ENCODE measurements around the gene FN1. TPM values are rescaled to one million over a fixed set of nuclear protein-coding genes. Genes with fewer than 3 reads are reported as not detected.

FN1 gene
- total RNA-seq, 1 experiment from 2014 or later, result 39.4 TPM

DNA sequence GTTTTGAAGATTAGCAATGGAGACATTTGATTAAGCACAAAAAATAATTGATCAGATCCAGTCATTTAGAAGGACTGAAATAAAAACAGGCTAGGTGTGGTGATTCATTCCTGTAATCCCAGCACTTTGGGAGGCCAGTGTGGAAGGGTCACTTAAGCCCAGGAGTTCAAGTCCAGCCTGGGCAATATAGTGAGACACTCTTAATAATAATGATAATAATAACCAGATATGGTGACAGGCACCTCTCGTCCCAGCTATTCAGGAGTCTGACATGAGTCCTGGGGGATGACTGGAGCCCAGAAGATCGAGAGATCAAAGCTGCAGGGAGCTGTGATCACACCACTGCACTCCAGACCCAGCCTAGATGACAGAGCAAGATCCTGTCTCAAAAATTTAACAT, 3.5 kb upstream of the FN1 start:
- H3K9me2 ChIP-seq (ENCODE audit: insufficient read depth), result no peaks in the 10 kb centered on the region; the same call in 1 of the 2 replicates
- no peaks in the 10 kb centered on the region for H4K20me1 ChIP-seq (ENCODE audit: insufficient read depth)
- H3K4me3 ChIP-seq, result no peak overlapping the region
- H3F3A ChIP-seq (ENCODE audit: insufficient read depth, low read depth), result peaks cover 6% of the 10 kb centered on the region; the same call in 1 of the 2 replicates
- DNase-seq, result no peak
- H3K36me3 ChIP-seq (ENCODE audit: low read depth), result no peaks in the 10 kb centered on the region
- H3K9me3 ChIP-seq (ENCODE audit: insufficient read depth, low read depth), result 0 out of 2 replicates have a peak, but pooled peaks cover 3% of the 10 kb centered on the region
- no peaks in the 10 kb centered on the region for H3K79me2 ChIP-seq (ENCODE audit: low read depth)
- ChIA-PET CTCF (no interaction called here), POLR2A (ENCODE audit: unreplicated experiment) (no interaction called here)
- no peak overlapping the region for H2AFZ ChIP-seq
- H3K27me3 ChIP-seq (ENCODE audit: insufficient read depth, low read depth), result no peaks in the 10 kb centered on the region
- no peak overlapping the region for H3K27ac ChIP-seq
- intact Hi-C loops (cut with micrococcal nuclease; ENCODE audit: unreplicated experiment), result no loop called here
- no TSS peak for BruUV-seq (replicated peaks)
- peaks cover 24% of the 10 kb centered on the region for H3K4me1 ChIP-seq (replicated peaks; ENCODE audit: insufficient read depth)
- no peak overlapping the region for H3K4me2 ChIP-seq
- TF ChIP-seq CTCF (conservative IDR thresholded peaks at IDR 0.05) (no peak), EZH2 (IDR thresholded peaks at IDR 0.05; ENCODE audit: low read depth) (no peak)

GRCh38 chr2:215437614-215438013, 1.7 kb upstream of the FN1 start:
- H3K79me2 ChIP-seq (ENCODE audit: low read depth), result no peaks in the 10 kb centered on the region
- CTCF ChIA-PET, result no interaction called here

More at GRCh38 chr2:215437614-215438013, 1.7 kb upstream of the FN1 start:
- Histone ChIP-seq H3K4me2 (no peak overlapping the region), H3F3A (ENCODE audit: insufficient read depth, low read depth) (peaks cover 6% of the 10 kb centered on the region; the same call in 1 of the 2 replicates), H3K9me2 (ENCODE audit: insufficient read depth) (no peaks in the 10 kb centered on the region; the same call in 1 of the 2 replicates), H3K4me1 (replicated peaks; ENCODE audit: insufficient read depth) (peaks cover 24% of the 10 kb centered on the region), H3K4me3 (no peak overlapping the region), H3K9me3 (ENCODE audit: insufficient read depth, low read depth) (peaks cover 4% of the 10 kb centered on the region; the same call in 1 of the 2 replicates), H3K36me3 (ENCODE audit: low read depth) (no peaks in the 10 kb centered on the region), H4K20me1 (ENCODE audit: insufficient read depth) (no peaks in the 10 kb centered on the region), H3K27ac (no peak overlapping the region), H2AFZ (no peak overlapping the region), H3K27me3 (ENCODE audit: insufficient read depth, low read depth) (no peaks in the 10 kb centered on the region)
- intact Hi-C loops (cut with micrococcal nuclease; ENCODE audit: unreplicated experiment), result no loop called here
- no TSS peak for BruUV-seq (replicated peaks)
- TF ChIP-seq EZH2 (IDR thresholded peaks at IDR 0.05; ENCODE audit: low read depth) (no peak), CTCF (conservative IDR thresholded peaks at IDR 0.05) (no peak)
- POLR2A ChIA-PET (ENCODE audit: unreplicated experiment), result interaction anchor here (0.9 kb wide), 1 partner anchor 256 kb away, joined by 11 read pairs; no protein-coding TSS in a partner anchor
- DNase-seq, result no peak

All from PC-9 (cell line).